Epithelial cell of proximal tubule (primary cell): ENCODE measurements around the gene NSFL1C. TPM values are rescaled to one million over a fixed set of nuclear protein-coding genes. Genes with fewer than 3 reads are reported as not detected.

Source experiments
- DNase-seq: peaks from one replicate; pipeline ENCODE4 v3.0.0-alpha.2; 2011; ENCODE audit warnings: low read depth
- H3K4me3 ChIP-seq: 2 replicates; pipeline ENCODE4 v1.5.1; 2011; ENCODE audit warnings: low read depth, mild to moderate bottlenecking, low read length
- CTCF ChIP-seq: conservative IDR thresholded peaks from 2 replicates; pipeline ENCODE4 v1.5.1; 2012; ENCODE audit warnings: low read depth, mild to moderate bottlenecking, low read length
- total RNA-seq: library from RNA; depleted of rRNA; stranded (reverse); fragments of >200 nt; gene quantifications from 2 replicates; pipeline ENCODE4 v1.2.3, GENCODE V29; 2015

The NSFL1C gene
- total RNA-seq, 1 donor from 2014 or later = 61.6 TPM

GRCh38 chr20:1442304-1442703, 24.3 kb downstream of the NSFL1C start:
- no peak for TF ChIP-seq CTCF
- no peak overlapping the region for H3K4me3 ChIP-seq
- DNase-seq = no peak

- H3K4me3 ChIP-seq = no peak overlapping the region
- no peak for TF ChIP-seq CTCF
- DNase-seq = no peak
These were observed 25.5 kb downstream of the NSFL1C start for GRCh38 chr20:1441133-1441532.

- TF ChIP-seq CTCF = peak; percentile 57
- no peak overlapping the region for H3K4me3 ChIP-seq
- DNase-seq = no peak
These were observed 26.6 kb downstream of the NSFL1C start for GRCh38 chr20:1440024-1440423.

- no peak overlapping the region for H3K4me3 ChIP-seq
- TF ChIP-seq CTCF = no peak
- no peak for DNase-seq
These were observed 28.3 kb downstream of the NSFL1C start for GRCh38 chr20:1438361-1438760.

GRCh38 chr20:1437235-1437904, 29.3 kb downstream of the NSFL1C start:
- peak; percentile 90 for TF ChIP-seq CTCF

DNA sequence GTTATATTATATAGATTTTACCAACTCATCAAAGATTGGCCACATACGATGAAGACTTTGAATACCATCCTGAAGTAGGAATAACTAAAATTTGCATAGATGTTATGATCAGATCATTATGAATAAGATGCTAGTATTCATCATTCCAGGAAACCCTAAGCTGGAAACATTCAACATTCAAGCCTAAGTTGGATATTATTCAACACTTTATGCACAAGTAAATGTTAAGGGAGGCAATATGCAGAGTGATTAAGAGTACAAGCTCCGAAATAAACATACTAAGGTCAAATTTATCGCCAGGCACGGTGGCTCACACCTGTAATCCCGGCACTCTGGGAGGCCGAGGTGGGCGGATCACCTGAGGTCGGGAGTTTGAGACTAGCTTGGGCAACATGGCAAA, 30.4 kb downstream of the NSFL1C start:
- DNase-seq = no peak
- no peak for TF ChIP-seq CTCF
- H3K4me3 ChIP-seq = no peak overlapping the region

More at GRCh38 chr20:1437235-1437904, 29.3 kb downstream of the NSFL1C start:
- DNase-seq = no peak
- H3K4me3 ChIP-seq = no peak overlapping the region

- H3K4me3 ChIP-seq = no peak overlapping the region
- DNase-seq = no peak
- no peak for TF ChIP-seq CTCF
These were observed 31.3 kb downstream of the NSFL1C start for GRCh38 chr20:1435337-1435699.
